Measurements from ENCODE around the gene MT1HL1. TPM values are rescaled to one million over a fixed set of nuclear protein-coding genes. Genes with fewer than 3 reads are reported as not detected.

The MT1HL1 gene
- polyA plus RNA-seq, 3 donors: not detected

- peaks cover 0 to 18% (median 14%) of the 10 kb centered on the region in 7 donors for H3K9me3 Mint-ChIP-seq
- H3K4me1 Mint-ChIP-seq: no peaks in the 10 kb centered on the region
- no CpG with 5 or more reads among the region's 6 CpGs for WGBS (ENCODE audit: insufficient coverage)
- Histone ChIP-seq H3K79me2 (ENCODE audit: insufficient read depth, low read length) (no peaks in the 10 kb centered on the region), H3K9ac (ENCODE audit: insufficient read depth, low read length, poor library complexity, severe bottlenecking) (no peak overlapping the region), H3K4me1 (ENCODE audit: control insufficient read depth in 1 of 2, insufficient read depth in 2 of 2, low read length in 2 of 2) (no peaks in the 10 kb centered on the region), H3K27ac (ENCODE audit: low read depth in 1 of 2, low read length in 2 of 2) (no peak overlapping the region), H3K9me3 (replicated peaks in 1 of 2; ENCODE audit: control insufficient read depth in 1 of 2, insufficient read depth in 1 of 2, low read length in 2 of 2) (no peaks in the 10 kb centered on the region), H3K27me3 (ENCODE audit: control insufficient read depth in 2 of 2, insufficient read depth in 2 of 2, low read length in 2 of 2) (no peaks in the 10 kb centered on the region), H3K36me3 (replicated peaks in 1 of 2; ENCODE audit: control insufficient read depth in 1 of 2, insufficient read depth in 2 of 2, low read length in 2 of 2) (no peaks in the 10 kb centered on the region), H4K20me1 (ENCODE audit: insufficient read depth, low read length) (no peaks in the 10 kb centered on the region), H2AFZ (ENCODE audit: insufficient read depth, low read depth, low read length, poor library complexity, severe bottlenecking) (no peak overlapping the region), H3K4me2 (replicated peaks; ENCODE audit: extremely low read depth, low read length, poor library complexity, severe bottlenecking) (no peak overlapping the region), H3K4me3 (replicated peaks in 1 of 3; ENCODE audit: low read depth in 2 of 3, low read length in 3 of 3) (no peak overlapping the region)
- no peaks in the 10 kb centered on the region for H3K36me3 Mint-ChIP-seq
- no peak overlapping the region for H3K4me3 Mint-ChIP-seq
- no peak overlapping the region for H3K27ac Mint-ChIP-seq
- TF ChIP-seq CTCF (IDR thresholded peaks at IDR 0.05): no peak
- no peak for DNase-seq
- no peaks in the 10 kb centered on the region for H3K27me3 Mint-ChIP-seq (ENCODE audit: low read depth in 3 of 3)
- intact Hi-C loops (cut with micrococcal nuclease): no loop called here
These were observed 23.6 kb downstream of the MT1HL1 start for GRCh38 chr1:236980673-236981072.

- Histone ChIP-seq H2AFZ (ENCODE audit: insufficient read depth, low read depth, low read length, poor library complexity, severe bottlenecking) (no peak overlapping the region), H3K9ac (ENCODE audit: insufficient read depth, low read length, poor library complexity, severe bottlenecking) (no peak overlapping the region), H3K4me3 (replicated peaks in 1 of 3; ENCODE audit: low read depth in 2 of 3, low read length in 3 of 3) (no peak overlapping the region), H3K4me2 (replicated peaks; ENCODE audit: extremely low read depth, low read length, poor library complexity, severe bottlenecking) (no peak overlapping the region), H4K20me1 (ENCODE audit: insufficient read depth, low read length) (no peaks in the 10 kb centered on the region), H3K27me3 (ENCODE audit: control insufficient read depth in 2 of 2, insufficient read depth in 2 of 2, low read length in 2 of 2) (no peaks in the 10 kb centered on the region), H3K79me2 (ENCODE audit: insufficient read depth, low read length) (no peaks in the 10 kb centered on the region), H3K9me3 (replicated peaks in 1 of 2; ENCODE audit: control insufficient read depth in 1 of 2, insufficient read depth in 1 of 2, low read length in 2 of 2) (no peaks in the 10 kb centered on the region), H3K36me3 (replicated peaks in 1 of 2; ENCODE audit: control insufficient read depth in 1 of 2, insufficient read depth in 2 of 2, low read length in 2 of 2) (no peaks in the 10 kb centered on the region), H3K4me1 (ENCODE audit: control insufficient read depth in 1 of 2, insufficient read depth in 2 of 2, low read length in 2 of 2) (no peaks in the 10 kb centered on the region), H3K27ac (ENCODE audit: low read depth in 1 of 2, low read length in 2 of 2) (no peak overlapping the region)
- no peak overlapping the region for H3K27ac Mint-ChIP-seq
- H3K4me1 Mint-ChIP-seq: no peaks in the 10 kb centered on the region
- WGBS (ENCODE audit: insufficient coverage): 95% methylated on average over 6 of the region's 13 CpGs
- intact Hi-C loops (cut with micrococcal nuclease): no loop called here
- TF ChIP-seq CTCF (IDR thresholded peaks at IDR 0.05): no peak
- H3K36me3 Mint-ChIP-seq: no peaks in the 10 kb centered on the region
- no peaks in the 10 kb centered on the region for H3K27me3 Mint-ChIP-seq (ENCODE audit: low read depth in 3 of 3)
- no peak overlapping the region for H3K4me3 Mint-ChIP-seq
- DNase-seq: no peak
- H3K9me3 Mint-ChIP-seq: peaks cover 3 to 18% (median 14%) of the 10 kb centered on the region in 7 donors
These were observed 24.9 kb downstream of the MT1HL1 start for GRCh38 chr1:236979149-236979900.

Data from CD14-positive monocyte (primary cell).